Hepatic stellate cell (primary cell): ENCODE results near the gene CCDC197.

Source experiments
- DNase-seq: peaks from one replicate; pipeline ENCODE4 v3.0.0; 2011; ENCODE audit warnings: low spot score

CCDC197 gene

DNA sequence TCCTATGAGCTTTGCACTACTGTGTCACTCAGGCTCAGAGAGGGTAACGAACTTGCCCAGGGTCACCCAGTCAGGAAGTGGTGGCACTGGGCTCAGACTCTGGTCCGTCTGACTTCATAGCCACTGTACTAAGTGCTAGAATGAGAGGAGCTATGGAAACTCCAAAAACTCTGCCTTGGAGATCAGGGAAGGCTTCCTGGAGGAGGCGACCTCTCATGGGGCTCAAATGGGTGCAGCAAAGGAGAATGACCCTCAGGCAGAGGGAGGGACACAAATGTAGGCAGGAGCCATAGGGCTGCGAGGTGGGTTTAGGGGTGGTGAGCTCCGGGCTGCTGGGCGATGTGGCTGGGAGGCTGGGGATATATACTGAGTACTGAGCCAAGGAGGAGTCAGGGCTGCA, 3.2 kb downstream of the CCDC197 start:
- no peak for DNase-seq

DNA sequence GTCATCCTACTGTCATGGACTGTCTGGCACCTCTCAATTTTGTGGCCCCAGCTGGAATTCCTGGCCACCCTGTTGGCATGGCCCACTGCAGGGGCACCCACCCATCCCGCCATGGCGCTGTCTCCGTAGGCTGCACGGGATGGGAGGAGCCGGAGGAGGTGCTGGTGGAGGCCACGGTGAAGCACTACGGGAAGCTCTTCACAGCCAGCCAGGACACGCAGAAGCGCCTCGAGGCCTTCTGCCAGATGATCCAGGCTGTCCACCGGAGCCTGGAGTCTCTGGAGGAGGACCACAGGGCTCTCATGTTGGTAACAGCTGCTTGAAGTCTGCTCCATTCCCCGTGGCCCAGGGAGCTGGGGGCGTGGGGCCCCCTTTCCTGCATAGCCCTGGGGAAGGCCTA, 3.9 kb downstream of the CCDC197 start:
- no peak for DNase-seq

DNA sequence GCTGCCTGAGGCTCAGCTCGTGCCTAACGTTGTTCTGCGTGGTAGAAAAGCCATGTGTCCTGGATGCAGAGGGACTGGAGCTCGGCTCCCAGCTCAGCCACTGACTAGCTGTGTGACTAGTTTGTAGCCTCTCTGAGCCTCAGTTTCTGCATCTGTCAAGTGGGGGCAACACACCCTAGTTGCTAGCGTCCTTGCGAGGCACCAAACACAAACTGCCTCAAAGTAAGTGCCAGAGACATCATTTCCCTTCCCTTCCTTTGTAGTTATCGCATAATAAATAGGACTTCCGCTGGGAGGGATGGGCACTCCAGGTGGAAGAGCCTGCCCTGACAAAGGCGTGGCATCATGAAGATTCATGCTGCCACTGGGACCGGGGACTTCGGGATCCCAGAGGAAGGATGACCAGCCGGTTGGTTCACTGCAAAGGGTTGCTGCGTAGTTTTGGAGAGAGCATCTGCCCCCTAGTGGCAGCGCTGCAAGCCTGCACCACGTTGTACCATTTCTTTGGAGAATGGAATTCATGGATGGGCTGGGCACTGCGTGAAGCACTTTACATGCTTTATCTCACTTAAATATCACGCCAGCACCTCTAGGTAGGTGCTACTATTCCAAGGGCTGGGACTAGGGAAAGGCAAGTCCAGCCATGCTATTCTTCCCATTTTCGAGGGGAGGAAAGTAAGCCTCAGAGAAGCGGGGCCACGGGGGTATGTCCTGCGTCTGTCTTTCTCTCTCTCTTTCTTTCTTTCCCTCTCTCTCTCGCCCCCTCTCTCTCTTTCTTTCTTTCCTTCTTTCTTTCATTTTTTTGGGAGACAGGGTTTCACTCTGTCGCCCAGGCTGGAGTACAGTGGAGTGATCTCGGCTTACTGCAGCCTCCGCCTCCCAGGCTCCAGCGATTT, 4.6 kb downstream of the CCDC197 start:
- DNase-seq, result peak; percentile 89

DNA sequence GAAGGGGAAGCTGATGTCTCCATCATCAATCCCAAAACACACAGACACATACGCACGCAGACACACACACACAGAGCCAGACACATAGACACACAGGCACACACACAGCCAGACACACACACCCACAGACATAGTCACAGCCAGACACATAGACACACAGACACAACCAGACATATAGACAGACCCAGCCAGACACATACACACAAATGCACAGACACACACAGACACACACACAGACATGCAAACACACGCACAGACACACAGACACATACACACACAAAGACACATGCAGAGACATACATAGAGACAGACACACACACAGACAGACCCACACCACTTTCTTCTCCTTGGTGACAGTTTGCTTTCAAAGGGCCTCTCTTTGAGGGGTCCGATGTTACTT, 6.3 kb downstream of the CCDC197 start:
- DNase-seq, result no peak

DNA sequence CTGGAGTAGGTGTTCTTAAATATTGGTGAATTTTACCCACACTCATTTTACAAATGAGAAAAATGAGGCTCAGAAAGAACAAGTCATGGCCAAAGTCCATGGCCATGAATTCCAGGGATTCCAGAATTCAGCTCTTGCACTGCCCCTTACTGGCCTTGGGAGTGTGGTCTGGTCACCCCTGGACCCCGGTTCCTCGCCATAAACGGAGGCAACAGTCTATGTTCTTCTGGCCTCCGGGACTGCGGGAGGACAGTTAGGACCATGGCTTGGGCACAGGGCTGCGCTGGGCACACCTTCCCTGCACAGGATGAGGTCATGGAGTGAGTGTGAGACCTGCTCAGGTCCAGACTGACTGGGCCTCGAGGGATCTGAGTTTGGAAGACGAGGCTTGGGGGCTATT, 6.9 kb downstream of the CCDC197 start:
- DNase-seq, result no peak

DNA sequence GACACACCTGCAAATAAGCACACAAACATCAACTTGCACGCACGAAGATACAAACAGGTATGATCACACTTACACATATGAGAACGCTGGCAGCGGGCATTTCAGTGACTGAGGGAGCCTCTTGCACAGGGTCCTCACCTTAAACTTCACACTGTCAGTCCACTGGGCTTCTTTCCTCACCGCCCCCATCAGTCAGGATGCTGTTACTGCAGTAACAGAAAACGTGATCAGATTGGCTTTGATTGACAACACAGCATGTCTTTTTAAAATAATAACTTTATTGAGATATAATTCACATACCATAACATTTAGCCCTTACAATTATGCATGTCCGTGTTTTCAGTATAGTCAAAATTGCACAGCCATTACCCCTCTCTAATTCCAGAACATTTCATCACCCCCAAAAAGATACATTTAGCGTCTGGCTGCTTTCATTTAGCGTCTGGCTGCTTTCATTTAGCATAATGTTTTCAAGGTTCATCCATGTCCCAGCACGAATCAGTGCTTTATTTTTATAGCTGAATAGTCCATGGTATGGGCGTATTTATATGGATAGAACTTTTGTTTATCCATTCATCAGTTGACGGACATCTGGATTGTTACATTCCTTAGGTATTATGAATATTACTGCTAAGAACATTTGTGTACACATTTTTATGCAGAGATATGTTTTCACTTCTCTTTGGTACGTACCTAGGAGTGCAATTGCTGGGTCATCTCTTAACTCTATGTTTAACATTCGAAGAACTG, 8.4 kb downstream of the CCDC197 start:
- DNase-seq, result peak; percentile 48

DNA sequence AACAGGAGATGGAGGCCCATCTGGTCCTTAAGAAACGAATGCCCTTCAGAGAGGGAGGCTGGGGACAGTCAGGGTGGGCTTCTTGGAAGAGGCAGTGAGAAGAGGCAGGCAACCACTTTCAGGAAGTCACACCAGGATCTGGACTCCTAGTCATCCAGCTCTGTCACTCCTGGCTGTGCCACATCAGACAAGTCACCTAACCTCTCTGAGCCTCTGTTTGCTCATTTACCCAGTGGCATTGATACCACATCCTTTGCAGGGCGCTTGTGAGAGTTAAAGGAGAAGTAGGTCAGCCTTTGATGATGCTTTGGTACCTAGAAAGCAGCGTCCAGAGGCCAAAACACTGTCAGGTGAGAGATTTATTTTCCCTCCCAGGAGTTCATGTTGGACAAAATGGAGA, 11.1 kb downstream of the CCDC197 start:
- DNase-seq, result no peak

DNA sequence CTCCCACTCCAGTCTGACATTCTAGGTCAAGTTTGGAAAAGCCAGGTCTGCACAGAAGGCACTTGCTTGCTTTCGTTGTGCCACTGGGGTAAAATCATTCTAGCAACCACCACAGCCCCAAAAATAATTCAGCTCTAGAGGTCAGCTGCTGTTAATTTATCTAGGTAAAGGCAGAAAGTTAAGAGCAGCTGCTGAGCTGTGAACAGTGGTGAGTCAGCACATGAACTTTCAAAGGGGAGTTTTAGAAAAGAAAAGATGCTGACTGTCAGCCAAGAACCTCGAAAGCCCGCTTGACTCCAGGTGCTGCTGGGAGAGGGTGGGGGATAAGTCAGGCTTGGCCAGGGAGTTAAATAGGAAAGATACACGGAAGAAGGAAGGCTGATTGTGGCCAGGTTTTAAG, 12.7 kb downstream of the CCDC197 start:
- DNase-seq, result peak; percentile 54

DNA sequence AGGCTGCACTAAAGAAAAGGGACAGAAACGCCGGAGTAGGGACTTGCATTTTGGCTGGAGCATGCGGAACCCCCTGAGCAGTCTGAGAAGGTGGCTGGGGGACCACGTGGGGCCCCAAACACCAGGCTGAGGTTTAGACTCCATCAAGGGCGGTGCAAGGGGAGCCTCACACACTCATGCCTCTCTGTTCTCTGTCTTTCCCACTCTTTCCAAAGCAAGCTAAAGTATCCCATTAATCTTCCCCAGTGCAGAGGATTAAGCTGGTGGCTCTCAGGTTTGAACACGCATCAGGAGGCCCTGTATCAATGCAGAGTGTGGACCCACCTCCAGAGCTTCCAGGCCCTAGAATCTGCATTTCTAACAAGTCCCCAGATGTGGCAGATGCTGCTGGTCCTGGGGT, 13.5 kb downstream of the CCDC197 start:
- no peak for DNase-seq

DNA sequence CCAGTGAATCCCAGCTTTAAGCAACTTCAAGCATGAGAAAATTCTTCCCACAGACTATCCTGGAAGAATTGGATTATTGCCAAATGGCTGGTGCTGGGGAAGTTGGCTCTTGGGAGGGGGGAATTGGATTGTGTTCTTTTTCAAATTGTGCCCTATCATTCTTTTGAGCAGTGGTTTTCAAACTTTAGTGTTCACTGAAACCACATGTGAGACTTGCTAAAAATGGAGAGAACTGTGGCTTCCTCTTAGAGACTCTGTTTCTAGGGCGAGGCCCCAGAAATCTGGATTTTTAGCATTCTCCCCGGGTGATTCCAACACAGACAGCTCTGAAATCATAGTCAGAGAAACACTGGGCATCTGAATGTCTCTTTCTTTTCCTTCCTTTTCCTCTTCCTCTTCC, 14.7 kb downstream of the CCDC197 start:
- DNase-seq, result peak; percentile 55

DNA sequence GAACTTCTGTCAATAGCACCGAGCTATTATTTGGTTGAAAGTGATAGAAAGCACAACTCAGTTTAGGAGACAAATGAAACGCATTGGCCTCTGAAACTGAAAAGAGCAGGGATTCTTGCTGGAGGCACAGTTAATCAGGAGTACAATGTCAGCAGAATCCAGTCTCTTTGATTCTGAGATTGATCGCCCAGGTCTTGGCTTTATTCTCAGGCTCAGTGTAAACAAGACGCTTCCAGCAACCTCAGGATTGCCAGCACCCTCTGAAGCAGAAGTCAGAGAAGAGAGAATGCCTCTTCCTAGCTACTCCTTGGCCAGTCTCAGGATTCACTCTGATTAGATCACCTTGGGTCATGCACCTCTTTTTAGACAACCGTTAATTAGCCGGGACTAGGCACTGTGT, 17.3 kb downstream of the CCDC197 start:
- DNase-seq, result no peak

DNA sequence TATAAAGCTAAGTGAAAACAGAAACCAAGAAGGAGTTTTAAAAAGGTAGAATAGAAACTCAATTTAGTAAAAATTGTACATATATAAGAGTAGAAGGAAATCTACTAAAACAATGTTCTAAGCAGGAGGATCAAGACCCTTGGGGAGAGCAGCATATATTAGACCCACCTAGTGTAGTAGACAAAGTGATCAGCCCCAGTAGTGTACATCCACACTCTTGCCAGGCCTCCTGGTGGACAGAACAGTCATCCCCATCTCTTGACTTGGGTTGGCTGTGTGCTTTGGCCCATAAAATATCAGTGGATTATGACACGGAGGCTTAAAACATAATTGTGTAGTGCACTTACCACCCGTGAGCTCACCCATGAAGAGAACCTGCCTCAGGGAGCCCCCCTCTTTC, 18.1 kb downstream of the CCDC197 start:
- no peak for DNase-seq

DNA sequence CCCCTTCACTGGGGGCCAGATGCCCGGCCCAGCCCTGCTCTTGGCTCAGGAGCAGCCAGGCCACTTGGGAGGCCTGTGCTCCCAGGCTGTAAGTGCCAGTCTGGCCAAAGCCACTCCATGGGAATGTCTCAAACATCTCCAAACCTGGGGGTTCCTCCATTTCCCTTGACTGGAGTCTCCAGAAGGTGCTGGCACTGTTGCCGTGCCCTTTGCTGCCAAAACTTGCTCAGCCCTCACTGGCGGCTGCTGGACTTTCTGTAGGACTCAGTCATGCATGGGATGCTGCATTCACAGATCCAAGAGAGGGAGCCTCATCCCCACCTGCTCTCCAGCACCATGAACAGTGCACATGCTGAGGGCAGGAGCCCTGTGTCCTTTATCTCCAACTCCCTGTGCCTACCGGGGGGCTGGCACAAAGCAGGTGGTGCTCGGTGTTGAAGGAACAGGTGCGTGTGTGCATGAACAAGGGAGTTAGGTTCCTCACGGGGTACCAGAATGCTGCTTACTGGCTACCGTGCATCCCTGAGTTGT, 19.4 kb downstream of the CCDC197 start:
- DNase-seq, result no peak

DNA sequence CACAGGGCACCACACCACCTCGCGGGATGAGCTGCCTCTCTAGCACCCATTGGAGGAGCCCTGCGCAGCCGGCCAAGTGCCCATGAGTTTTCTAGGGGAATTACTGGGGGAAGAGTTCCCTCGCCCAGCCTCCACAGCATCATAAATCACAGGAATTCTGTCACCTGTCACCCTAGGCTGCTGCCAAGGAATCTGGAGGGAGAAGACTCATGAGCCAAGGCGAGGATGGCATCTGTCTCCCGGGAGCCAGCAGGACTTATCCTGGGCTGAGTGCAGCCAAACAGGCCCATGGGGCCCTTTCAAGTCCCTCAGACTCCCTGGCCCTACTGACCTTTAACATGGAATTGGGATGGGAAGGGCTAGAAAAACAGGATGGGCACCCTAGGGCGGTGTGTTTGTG, 21.2 kb downstream of the CCDC197 start:
- DNase-seq, result no peak

DNA sequence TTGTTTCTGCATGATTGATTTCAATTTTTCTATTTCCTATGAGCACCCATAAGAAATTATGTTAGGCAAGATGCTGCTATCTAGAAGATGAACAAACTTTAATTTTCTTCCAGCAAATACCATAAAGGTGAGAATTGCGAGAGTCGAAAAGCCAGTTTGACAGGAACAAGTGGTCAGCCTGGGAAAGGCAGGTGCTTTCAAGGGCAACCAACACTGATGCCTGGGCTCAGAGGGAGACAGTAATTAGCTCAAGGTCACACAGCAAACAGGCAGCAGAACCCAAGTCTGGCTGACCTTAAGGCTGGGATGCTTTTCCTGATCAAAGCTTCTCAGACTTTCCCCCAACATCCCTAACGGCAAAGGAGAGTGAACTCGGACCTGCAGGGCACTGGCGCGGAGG, 22.2 kb downstream of the CCDC197 start:
- no peak for DNase-seq

DNA sequence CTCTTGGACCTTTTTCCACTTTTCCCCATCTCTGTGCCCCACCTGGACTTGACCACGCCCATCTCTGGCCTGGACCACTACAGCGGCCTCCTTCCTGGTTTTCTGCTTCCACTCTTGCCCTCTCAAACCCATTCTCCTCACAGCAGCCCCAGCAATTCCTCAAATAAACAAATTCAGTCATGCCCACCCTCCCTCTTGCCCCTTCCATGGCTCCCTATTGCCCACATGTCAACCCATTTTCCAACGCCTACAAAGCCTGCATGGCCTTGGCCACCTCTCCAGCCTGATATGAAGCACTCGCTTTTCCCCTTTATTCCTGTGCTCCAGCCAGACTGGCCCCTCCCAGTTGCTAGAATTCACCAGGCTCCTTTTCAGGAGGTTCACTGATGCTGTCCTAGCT, 23.2 kb downstream of the CCDC197 start:
- DNase-seq, result no peak

DNA sequence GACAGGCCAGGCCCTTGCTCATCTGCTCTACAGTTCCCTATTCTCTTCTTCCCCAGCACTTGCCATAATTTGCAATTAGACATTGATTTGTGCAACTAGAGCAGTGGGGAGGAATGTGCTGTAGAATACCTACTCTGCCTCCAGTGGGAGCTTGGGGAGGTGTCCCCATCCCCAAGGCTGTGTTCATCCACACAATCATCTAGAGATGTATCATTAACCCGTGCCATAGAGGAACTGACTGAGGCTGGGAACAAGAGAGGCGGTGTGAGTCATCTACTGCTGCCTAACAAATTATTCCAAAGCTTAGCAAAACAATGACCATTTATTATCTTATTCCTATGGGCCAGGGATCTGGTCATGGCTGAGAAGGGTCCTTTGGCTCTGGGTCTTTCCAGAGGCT, 23.9 kb downstream of the CCDC197 start:
- DNase-seq, result peak; percentile 52

DNA sequence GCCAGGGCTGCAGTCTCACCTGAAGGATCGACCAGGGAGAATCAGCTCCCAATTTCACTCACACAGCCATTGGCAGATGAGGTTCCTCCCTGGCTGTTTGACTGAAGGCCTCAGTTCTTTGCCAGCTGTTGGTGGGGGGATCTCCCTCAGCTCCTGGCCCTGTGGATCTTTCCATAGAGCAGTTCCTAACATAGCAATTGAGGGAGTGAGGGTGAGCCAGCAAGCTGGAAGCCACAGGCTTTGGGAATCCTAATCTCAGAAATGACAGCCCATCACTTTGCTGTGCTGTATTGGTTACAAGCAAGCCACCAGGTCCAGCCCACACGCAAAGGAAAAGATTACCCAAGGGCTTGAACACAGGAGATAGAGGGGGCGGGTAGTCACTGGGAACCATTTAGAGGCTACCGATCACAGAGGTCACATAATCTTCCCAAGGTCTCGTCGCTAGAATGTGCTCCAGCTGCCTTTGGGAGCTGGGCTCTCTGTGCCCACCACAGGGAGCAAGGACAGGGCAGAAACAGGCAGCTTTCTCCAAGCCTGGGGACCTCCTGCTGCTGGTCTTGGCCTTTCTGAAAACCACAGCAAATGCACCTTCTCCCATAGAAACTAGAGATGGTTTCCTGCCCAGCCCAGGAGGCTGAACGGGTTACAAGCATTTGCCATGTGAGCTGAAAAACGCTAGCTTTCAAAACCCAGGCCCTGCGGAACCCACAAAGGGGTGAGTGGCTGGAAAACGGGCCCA, 24.5 kb downstream of the CCDC197 start:
- no peak for DNase-seq

DNA sequence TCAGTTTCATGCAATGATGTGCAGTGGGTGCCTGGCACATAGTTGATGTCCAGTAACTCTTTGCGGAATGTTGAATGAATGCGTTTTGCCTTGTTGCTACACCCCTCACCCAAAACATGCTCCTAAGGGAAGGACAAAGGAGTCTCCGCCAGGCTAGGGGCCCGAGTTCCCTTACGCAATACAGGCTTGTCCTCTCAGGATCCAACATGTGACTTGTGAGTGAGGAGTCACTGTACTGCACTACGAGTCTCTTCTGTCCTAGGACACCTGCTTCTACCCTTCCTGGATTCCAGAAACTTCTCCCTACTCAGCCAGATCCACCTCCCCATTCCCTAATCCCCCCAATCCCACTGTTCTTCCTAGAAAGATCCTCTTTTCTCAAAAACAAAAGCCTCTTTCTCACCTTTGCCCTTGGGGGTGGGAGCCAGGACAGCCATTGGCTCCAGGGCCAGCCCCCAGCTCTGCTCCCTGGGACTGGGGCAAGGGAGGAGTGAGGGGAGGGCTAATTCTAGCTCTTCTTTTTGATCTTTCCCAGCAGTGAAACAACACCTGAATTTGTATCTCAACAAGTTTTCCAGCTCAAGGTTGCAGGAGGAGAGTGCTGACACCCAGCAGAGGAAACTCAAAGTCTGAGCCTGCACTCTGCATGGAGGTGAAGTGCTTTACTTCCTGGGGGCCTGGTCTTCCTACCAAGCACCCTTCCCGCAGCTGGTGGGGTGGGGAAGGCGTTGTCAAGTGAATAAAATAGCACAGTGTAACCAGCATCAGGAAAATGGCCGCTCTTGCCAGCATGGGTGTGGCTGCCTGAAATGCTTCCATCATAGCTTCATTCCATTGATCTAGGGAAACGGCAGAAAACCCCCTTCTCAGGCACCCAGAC, 25.7 kb downstream of the CCDC197 start:
- no peak for DNase-seq

DNA sequence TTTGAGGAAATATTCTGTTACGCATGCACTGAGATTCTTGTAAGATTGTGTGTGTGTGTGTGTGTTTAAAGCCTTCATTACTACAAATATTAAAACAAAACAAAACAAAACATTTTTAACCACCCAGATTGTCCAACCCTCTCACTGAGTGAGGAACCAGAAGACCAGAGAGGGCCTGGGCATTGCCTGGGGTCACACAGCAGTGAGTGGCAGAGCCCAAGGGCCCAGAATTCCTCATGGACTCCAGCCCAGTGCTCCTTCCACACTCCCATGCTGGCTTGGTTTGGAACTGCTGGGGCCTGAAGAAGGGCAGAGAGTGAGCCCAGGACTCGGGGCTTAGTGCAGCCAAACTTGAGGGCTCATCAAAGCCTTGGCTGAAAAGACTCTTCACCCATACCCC, 27.4 kb downstream of the CCDC197 start:
- DNase-seq, result no peak

DNA sequence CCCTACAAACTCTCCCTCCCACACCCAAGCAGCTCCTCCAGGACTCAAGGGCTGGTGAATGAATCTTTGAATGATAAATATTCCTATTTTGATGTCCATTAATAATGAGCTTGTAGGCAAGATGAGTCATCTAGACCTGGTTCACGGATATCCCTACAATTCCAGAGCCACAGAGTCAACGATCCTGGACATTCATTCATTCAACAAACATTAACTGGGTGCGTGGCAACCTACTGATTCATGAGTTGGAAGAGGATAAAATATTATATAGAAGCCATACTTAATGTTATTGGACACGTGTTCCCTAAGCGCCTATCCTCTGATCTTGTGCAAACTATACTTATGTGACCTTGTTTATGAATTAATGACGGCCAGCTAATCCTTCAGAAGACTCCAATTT, 28.6 kb downstream of the CCDC197 start:
- no peak for DNase-seq
